ENCODE data around the gene IQSEC1.

IQSEC1 gene

GRCh38 chr3:12963231-12963896 lies 109.9 kb downstream of the IQSEC1 start:
- TF ChIP-seq TCF12 (IDR thresholded peaks at IDR 0.05; ENCODE audit: low read depth) (no peak), RAD21 (IDR thresholded peaks at IDR 0.05; ENCODE audit: low read depth) (no peak), NFIC (IDR thresholded peaks at IDR 0.05) (no peak), EGR1 (IDR thresholded peaks at IDR 0.05) (no peak), MAX (IDR thresholded peaks at IDR 0.05) (no peak), CREB1 (IDR thresholded peaks at IDR 0.05; ENCODE audit: low read depth) (no peak), USF1 (IDR thresholded peaks at IDR 0.05) (no peak), EP300 (IDR thresholded peaks at IDR 0.05; ENCODE audit: borderline replicate concordance) (no peak), TEAD4 (IDR thresholded peaks at IDR 0.05) (no peak), ZBTB7A (IDR thresholded peaks at IDR 0.05; ENCODE audit: low read depth) (no peak), YY1 (IDR thresholded peaks at IDR 0.05; ENCODE audit: low read depth) (no peak)

GRCh38 chr3:12962292-12962691 lies 110.9 kb downstream of the IQSEC1 start:
- TF ChIP-seq NFIC (IDR thresholded peaks at IDR 0.05) (no peak), ZBTB7A (IDR thresholded peaks at IDR 0.05; ENCODE audit: low read depth) (no peak), TAF1 (IDR thresholded peaks at IDR 0.05; ENCODE audit: low read depth) (no peak), REST (IDR thresholded peaks at IDR 0.05; ENCODE audit: low read depth) (no peak), YY1 (IDR thresholded peaks at IDR 0.05; ENCODE audit: low read depth) (no peak), EP300 (IDR thresholded peaks at IDR 0.05; ENCODE audit: borderline replicate concordance) (no peak), TCF12 (IDR thresholded peaks at IDR 0.05; ENCODE audit: low read depth) (no peak), FOXM1 (IDR thresholded peaks at IDR 0.05; ENCODE audit: borderline replicate concordance, low read depth) (no peak), EGR1 (IDR thresholded peaks at IDR 0.05) (no peak), USF1 (IDR thresholded peaks at IDR 0.05) (no peak), RAD21 (IDR thresholded peaks at IDR 0.05; ENCODE audit: low read depth) (no peak), MAX (IDR thresholded peaks at IDR 0.05) (no peak), TEAD4 (IDR thresholded peaks at IDR 0.05) (no peak), CREB1 (IDR thresholded peaks at IDR 0.05; ENCODE audit: low read depth) (no peak)

- TF ChIP-seq MAX (IDR thresholded peaks at IDR 0.05) (no peak), CREB1 (IDR thresholded peaks at IDR 0.05; ENCODE audit: low read depth) (no peak), USF1 (IDR thresholded peaks at IDR 0.05) (no peak), TEAD4 (IDR thresholded peaks at IDR 0.05) (no peak), TAF1 (IDR thresholded peaks at IDR 0.05; ENCODE audit: low read depth) (no peak), EGR1 (IDR thresholded peaks at IDR 0.05) (no peak), REST (IDR thresholded peaks at IDR 0.05; ENCODE audit: low read depth) (no peak), NFIC (IDR thresholded peaks at IDR 0.05) (no peak)
Measured at GRCh38 chr3:12961697-12962036, 111.6 kb downstream of the IQSEC1 start.

GRCh38 chr3:12961007-12961696 lies 112.1 kb downstream of the IQSEC1 start:
- TF ChIP-seq YY1 (IDR thresholded peaks at IDR 0.05; ENCODE audit: low read depth) (no peak), CREB1 (IDR thresholded peaks at IDR 0.05; ENCODE audit: low read depth) (no peak), TCF12 (IDR thresholded peaks at IDR 0.05; ENCODE audit: low read depth) (no peak), REST (IDR thresholded peaks at IDR 0.05; ENCODE audit: low read depth) (no peak), NFIC (IDR thresholded peaks at IDR 0.05) (no peak), USF1 (IDR thresholded peaks at IDR 0.05) (no peak), MAX (IDR thresholded peaks at IDR 0.05) (no peak), ZBTB7A (IDR thresholded peaks at IDR 0.05; ENCODE audit: low read depth) (no peak), EP300 (IDR thresholded peaks at IDR 0.05; ENCODE audit: borderline replicate concordance) (no peak), FOXM1 (IDR thresholded peaks at IDR 0.05; ENCODE audit: borderline replicate concordance, low read depth) (no peak), TAF1 (IDR thresholded peaks at IDR 0.05; ENCODE audit: low read depth) (no peak), TEAD4 (IDR thresholded peaks at IDR 0.05) (no peak), EGR1 (IDR thresholded peaks at IDR 0.05) (no peak), CEBPB (IDR thresholded peaks at IDR 0.05) (no peak), RAD21 (IDR thresholded peaks at IDR 0.05; ENCODE audit: low read depth) (no peak)

Data from Ishikawa (cell line).